HEK293 (cell line): Measurements from ENCODE around the gene CNGA4.
A peak's percentile ranks its signal among the peaks of the same experiment; 100 is the strongest.
"Not testable (repeated sequence)": the region's sequence is repeated elsewhere in the genome, so short reads cannot be mapped to it uniquely, and the experiment has no call there.

Experiments
- CTCF ChIA-PET: fragments of 350-600 bp; formaldehyde crosslinking; extraction: SDS; loops from one replicate; lab custom pipeline; 2021; ENCODE audit warnings: antibody characterized with exemption; lab: Yijun Ruan, JAX
- POLR2A ChIA-PET: fragments of 300-600 bp; formaldehyde crosslinking; extraction: SDS; loops from one replicate; lab custom pipeline; 2020; ENCODE audit warnings: antibody characterized with exemption, inconsistent platforms; lab: Yijun Ruan, JAX
- H3K27ac ChIP-seq: fragments of 200-500 bp; sonication (Bioruptor generic); 2 replicates; pipeline ENCODE4 v1.5.1; 2014; ENCODE audit warnings: low read depth, low read length, control low read depth, inconsistent platforms; ENCODE audit errors: extremely low read depth
- H3K36me3 ChIP-seq, 2 experiments: fragments of 200-500 bp in 1 of 2; sonication (Bioruptor generic) in 1 of 2; 1 replicate in 1 of 2; 2 replicates in 1 of 2; pipeline ENCODE4 v1.5.1; 2014 to 2017; ENCODE audit warnings: inconsistent platforms in 2 of 2, low read length in 2 of 2; ENCODE audit not compliant: control insufficient read depth in 2 of 2, insufficient read depth in 1 of 2
- H3K4me1 ChIP-seq: fragments of 200-500 bp; sonication (Bioruptor generic); 2 replicates; pipeline ENCODE4 v1.5.1; 2014; ENCODE audit warnings: mild to moderate bottlenecking, low read length, inconsistent platforms; ENCODE audit not compliant: control insufficient read depth, insufficient read depth
- H3K4me3 ChIP-seq: 2 replicates; pipeline ENCODE4 v1.5.1; 2011; ENCODE audit warnings: low read depth, mild to moderate bottlenecking, control low read depth, low read length, moderate library complexity
- H3K9me3 ChIP-seq: fragments of 200-500 bp; sonication (Bioruptor generic); 2 replicates; pipeline ENCODE4 v1.5.1; 2014; ENCODE audit warnings: low read depth, low read length, inconsistent platforms; ENCODE audit not compliant: control insufficient read depth, insufficient read depth
- IKZF3 ChIP-seq: fragments of 450-650 bp; IDR thresholded peaks from 2 replicates; pipeline ENCODE4 v1.5.0; 2018; ENCODE audit warnings: missing biosample characterization, mild to moderate bottlenecking, missing genetic modification characterization, moderate library complexity
- PRDM1 ChIP-seq: fragments of 450-650 bp; formaldehyde crosslinking; IDR thresholded peaks from 2 replicates; pipeline ENCODE4; 2016; ENCODE audit warnings: missing biosample characterization, missing genetic modification characterization
- SETDB1 ChIP-seq: IDR thresholded peaks from one replicate; pipeline ENCODE4 v1.6.1; 2017; ENCODE audit warnings: mild to moderate bottlenecking, low read length, moderate library complexity, mixed read lengths; ENCODE audit not compliant: insufficient read length
- ZBTB20 ChIP-seq: fragments of 450-650 bp; formaldehyde crosslinking; IDR thresholded peaks from 2 replicates; pipeline ENCODE4 v1.5.1; 2016; ENCODE audit warnings: missing biosample characterization, missing genetic modification characterization
- ZNF146 ChIP-seq: fragments of 450-650 bp; formaldehyde crosslinking; IDR thresholded peaks from 2 replicates; pipeline ENCODE4 v1.5.1; 2016; ENCODE audit warnings: missing biosample characterization, missing genetic modification characterization
- ZNF335 ChIP-seq: fragments of 450-650 bp; formaldehyde crosslinking; conservative IDR thresholded peaks from 2 replicates; pipeline ENCODE4 v1.5.1; 2016; ENCODE audit warnings: missing biosample characterization, missing genetic modification characterization
- ZNF654 ChIP-seq: fragments of 450-650 bp; formaldehyde crosslinking; IDR thresholded peaks from 2 replicates; pipeline ENCODE4 v1.5.1; 2016; ENCODE audit warnings: low read depth, missing biosample characterization, missing genetic modification characterization
- TF ChIP-seq, protein P1 (sequence below): fragments of 450-650 bp; formaldehyde crosslinking; IDR thresholded peaks from 2 replicates; pipeline ENCODE4 v1.5.1; 2016; ENCODE audit warnings: missing biosample characterization, missing genetic modification characterization
- TF ChIP-seq, protein P2 (sequence below): fragments of 450-650 bp; formaldehyde crosslinking; IDR thresholded peaks from 2 replicates; pipeline ENCODE4 v1.5.1; 2016; ENCODE audit warnings: missing biosample characterization, missing genetic modification characterization, borderline replicate concordance

The CNGA4 gene

GRCh38 chr11:6248897-6249296 lies 10.0 kb downstream of the CNGA4 start:
- 0 out of 2 replicates have a peak, but pooled peaks have one; percentile 17 for TF ChIP-seq ZNF146 (tag by site-specific recombination)
- H3K4me1 ChIP-seq, H3K36me3 ChIP-seq, H3K4me3 ChIP-seq, H3K27ac ChIP-seq, H3K9me3 ChIP-seq: not testable (repeated sequence)
- POLR2A ChIA-PET = interaction anchor here (2.5 kb wide), 1 partner anchor 14 kb away, joined by 16 read pairs; the partner anchor contains the start of gene FHIP1B
- CTCF ChIA-PET = interaction anchor here (0.6 to 6.0 kb wide), 5 partner anchors 29 to 114 kb away, joined by 3 to 113 read pairs (median 11); partner anchors contain the start of gene CAVIN3

DNA sequence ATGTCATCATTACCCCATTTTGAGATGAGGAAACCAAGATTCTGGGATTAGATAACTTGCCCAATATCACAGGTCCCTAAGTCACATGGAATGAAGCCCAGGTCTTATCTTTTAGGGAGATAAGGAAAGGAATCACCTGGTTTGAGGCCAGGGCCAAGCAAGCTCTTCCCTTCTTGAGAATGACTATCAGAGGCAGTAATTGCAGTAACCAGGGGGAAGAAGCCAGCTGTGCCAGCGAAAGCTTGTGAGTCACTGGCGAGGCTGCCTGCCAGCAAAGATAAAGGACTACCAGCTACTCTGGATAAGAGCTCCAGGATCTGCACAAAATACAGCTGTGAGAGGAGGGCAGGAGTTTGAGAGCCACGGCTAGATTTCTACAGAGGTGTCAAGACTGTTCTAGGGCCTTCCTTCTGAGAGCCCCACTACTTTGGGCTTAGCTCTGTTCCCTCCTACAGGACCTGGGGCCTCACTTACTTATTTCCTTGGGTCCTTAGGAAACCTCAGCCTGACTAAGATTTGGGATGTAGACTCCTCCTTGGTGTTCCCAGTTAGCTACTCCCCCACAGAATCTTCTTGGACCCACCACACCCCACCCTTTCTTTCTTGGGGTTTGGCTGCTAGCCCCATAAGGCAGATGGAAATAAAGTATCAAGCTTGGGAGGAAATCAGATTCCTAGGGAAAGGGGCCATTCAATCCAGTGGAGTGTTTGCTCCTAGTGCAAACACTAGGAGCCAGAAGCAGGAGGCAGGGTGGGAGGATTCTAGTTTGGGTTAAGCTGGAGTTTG lies 11.1 kb downstream of the CNGA4 start:
- H3K27ac ChIP-seq = no peak overlapping the region
- no peaks in the 10 kb centered on the region for H3K9me3 ChIP-seq
- TF ChIP-seq ZNF335 (tag by site-specific recombination) (peak; percentile 65), SETDB1 (no peak), PRDM1 (tag by site-specific recombination) (0 out of 2 replicates have a peak, but pooled peaks have one; percentile 16)
- TF ChIP-seq, protein P1, sequence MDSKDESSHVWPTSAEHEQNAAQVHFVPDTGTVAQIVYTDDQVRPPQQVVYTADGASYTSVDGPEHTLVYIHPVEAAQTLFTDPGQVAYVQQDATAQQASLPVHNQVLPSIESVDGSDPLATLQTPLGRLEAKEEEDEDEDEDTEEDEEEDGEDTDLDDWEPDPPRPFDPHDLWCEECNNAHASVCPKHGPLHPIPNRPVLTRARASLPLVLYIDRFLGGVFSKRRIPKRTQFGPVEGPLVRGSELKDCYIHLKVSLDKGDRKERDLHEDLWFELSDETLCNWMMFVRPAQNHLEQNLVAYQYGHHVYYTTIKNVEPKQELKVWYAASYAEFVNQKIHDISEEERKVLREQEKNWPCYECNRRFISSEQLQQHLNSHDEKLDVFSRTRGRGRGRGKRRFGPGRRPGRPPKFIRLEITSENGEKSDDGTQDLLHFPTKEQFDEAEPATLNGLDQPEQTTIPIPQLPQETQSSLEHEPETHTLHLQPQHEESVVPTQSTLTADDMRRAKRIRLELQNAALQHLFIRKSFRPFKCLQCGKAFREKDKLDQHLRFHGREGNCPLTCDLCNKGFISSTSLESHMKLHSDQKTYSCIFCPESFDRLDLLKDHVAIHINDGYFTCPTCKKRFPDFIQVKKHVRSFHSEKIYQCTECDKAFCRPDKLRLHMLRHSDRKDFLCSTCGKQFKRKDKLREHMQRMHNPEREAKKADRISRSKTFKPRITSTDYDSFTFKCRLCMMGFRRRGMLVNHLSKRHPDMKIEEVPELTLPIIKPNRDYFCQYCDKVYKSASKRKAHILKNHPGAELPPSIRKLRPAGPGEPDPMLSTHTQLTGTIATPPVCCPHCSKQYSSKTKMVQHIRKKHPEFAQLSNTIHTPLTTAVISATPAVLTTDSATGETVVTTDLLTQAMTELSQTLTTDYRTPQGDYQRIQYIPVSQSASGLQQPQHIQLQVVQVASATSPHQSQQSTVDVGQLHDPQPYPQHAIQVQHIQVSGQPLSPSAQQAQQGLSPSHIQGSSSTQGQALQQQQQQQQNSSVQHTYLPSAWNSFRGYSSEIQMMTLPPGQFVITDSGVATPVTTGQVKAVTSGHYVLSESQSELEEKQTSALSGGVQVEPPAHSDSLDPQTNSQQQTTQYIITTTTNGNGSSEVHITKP (tag by site-specific recombination) = peak; percentile 47
- TF ChIP-seq, all 188 proteins: peak for 3
- ChIA-PET CTCF (interaction anchor here (0.6 to 6.0 kb wide), 19 partner anchors 9 to 240 kb away, joined by 3 to 113 read pairs (median 7); partner anchors contain the start of genes CAVIN3, CCKBR and CNGA4), POLR2A (interaction anchor here (2.5 kb wide), 1 partner anchor 15 kb away, joined by 16 read pairs; the partner anchor contains the start of gene FHIP1B)
- H3K36me3 ChIP-seq = no peaks in the 10 kb centered on the region
- no peak overlapping the region for H3K4me3 ChIP-seq
- H3K4me1 ChIP-seq = no peaks in the 10 kb centered on the region

DNA sequence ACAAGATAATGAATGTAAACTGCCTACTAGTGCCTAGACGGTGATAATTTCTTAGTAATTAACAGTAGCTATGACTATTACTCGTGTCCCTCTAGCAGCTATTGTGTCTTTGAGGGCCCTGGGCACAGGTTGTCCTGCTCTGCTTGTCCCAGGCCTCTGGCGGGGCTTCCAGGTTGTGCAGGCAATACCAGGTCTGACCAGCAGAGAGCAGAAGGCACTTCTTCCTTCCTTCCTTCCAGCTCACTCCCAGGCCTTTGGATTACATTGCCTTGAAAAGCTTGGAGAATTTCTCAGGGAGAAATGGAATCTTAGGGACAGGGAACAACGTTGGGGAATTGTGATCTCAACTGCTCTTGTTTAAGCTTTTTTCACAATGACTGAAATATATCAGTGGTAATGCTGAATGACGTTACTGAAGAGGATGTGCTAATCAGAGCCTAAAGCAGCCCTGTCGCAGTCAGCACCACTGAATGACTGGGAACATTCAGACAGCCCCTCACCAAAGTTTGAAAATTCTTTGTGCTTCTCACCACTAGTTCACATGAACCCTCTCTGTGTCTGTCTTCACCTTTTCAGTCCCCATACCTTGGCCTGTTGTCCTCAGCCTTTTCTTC lies 12.3 kb downstream of the CNGA4 start:
- TF ChIP-seq ZBTB20 (tag by site-specific recombination) (no peak), ZNF654 (peak; percentile 29; the same call in 1 of the 2 replicates), IKZF3 (peak; percentile 63; the same call in 1 of the 2 replicates)
- TF ChIP-seq, protein P2, sequence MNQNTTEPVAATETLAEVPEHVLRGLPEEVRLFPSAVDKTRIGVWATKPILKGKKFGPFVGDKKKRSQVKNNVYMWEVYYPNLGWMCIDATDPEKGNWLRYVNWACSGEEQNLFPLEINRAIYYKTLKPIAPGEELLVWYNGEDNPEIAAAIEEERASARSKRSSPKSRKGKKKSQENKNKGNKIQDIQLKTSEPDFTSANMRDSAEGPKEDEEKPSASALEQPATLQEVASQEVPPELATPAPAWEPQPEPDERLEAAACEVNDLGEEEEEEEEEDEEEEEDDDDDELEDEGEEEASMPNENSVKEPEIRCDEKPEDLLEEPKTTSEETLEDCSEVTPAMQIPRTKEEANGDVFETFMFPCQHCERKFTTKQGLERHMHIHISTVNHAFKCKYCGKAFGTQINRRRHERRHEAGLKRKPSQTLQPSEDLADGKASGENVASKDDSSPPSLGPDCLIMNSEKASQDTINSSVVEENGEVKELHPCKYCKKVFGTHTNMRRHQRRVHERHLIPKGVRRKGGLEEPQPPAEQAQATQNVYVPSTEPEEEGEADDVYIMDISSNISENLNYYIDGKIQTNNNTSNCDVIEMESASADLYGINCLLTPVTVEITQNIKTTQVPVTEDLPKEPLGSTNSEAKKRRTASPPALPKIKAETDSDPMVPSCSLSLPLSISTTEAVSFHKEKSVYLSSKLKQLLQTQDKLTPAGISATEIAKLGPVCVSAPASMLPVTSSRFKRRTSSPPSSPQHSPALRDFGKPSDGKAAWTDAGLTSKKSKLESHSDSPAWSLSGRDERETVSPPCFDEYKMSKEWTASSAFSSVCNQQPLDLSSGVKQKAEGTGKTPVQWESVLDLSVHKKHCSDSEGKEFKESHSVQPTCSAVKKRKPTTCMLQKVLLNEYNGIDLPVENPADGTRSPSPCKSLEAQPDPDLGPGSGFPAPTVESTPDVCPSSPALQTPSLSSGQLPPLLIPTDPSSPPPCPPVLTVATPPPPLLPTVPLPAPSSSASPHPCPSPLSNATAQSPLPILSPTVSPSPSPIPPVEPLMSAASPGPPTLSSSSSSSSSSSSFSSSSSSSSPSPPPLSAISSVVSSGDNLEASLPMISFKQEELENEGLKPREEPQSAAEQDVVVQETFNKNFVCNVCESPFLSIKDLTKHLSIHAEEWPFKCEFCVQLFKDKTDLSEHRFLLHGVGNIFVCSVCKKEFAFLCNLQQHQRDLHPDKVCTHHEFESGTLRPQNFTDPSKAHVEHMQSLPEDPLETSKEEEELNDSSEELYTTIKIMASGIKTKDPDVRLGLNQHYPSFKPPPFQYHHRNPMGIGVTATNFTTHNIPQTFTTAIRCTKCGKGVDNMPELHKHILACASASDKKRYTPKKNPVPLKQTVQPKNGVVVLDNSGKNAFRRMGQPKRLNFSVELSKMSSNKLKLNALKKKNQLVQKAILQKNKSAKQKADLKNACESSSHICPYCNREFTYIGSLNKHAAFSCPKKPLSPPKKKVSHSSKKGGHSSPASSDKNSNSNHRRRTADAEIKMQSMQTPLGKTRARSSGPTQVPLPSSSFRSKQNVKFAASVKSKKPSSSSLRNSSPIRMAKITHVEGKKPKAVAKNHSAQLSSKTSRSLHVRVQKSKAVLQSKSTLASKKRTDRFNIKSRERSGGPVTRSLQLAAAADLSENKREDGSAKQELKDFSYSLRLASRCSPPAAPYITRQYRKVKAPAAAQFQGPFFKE (tag by site-specific recombination) = no peak
- TF ChIP-seq, all 188 proteins: peak for 2
- Histone ChIP-seq H3K4me1 (no peaks in the 10 kb centered on the region), H3K36me3 (no peaks in the 10 kb centered on the region), H3K9me3 (no peaks in the 10 kb centered on the region), H3K4me3 (no peak overlapping the region), H3K27ac (no peak overlapping the region)
- CTCF ChIA-PET = interaction anchor here (0.6 to 6.0 kb wide), 34 partner anchors 10 to 355 kb away, joined by 3 to 113 read pairs (median 6); partner anchors contain the start of genes CAVIN3, CCKBR and CNGA4
- POLR2A ChIA-PET = interaction anchor here (1.0 to 2.5 kb wide), 2 partner anchors 16 to 17 kb away, joined by 3 to 16 read pairs; partner anchors contain the start of gene FHIP1B
